Karpas-422 (cell line): ENCODE data around the gene OR10H4. TPM values are rescaled to one million over a fixed set of nuclear protein-coding genes. Genes with fewer than 3 reads are reported as not detected.
"Not testable (repeated sequence)": the region's sequence is repeated elsewhere in the genome, so short reads cannot be mapped to it uniquely, and the experiment has no call there.

Experiments used
- DNase-seq: peaks from one replicate; pipeline ENCODE4 v3.0.0-alpha.2; 2015
- H2AFZ ChIP-seq: fragments of 200-600 bp; sonication (generic); 2 replicates; pipeline ENCODE4 v1.6.1; 2014; ENCODE audit warnings: antibody characterized with exemption, low read length, mixed read lengths
- H3K27ac ChIP-seq: fragments of 200-600 bp; sonication (generic); 2 replicates; pipeline ENCODE4 v1.5.1; 2014; ENCODE audit warnings: mild to moderate bottlenecking, low read length, moderate library complexity
- H3K27me3 ChIP-seq: fragments of 200-600 bp; sonication (generic); 2 replicates; pipeline ENCODE4 v1.6.1; 2014; ENCODE audit warnings: low read length, mixed read lengths
- H3K36me3 ChIP-seq: fragments of 200-600 bp; sonication (generic); 2 replicates; pipeline ENCODE4 v1.6.1; 2014; ENCODE audit warnings: low read length, mixed read lengths; ENCODE audit not compliant: insufficient read depth
- H3K4me1 ChIP-seq: fragments of 200-600 bp; sonication (generic); 2 replicates; pipeline ENCODE4 v1.6.1; 2014; ENCODE audit warnings: mild to moderate bottlenecking, low read length, mixed read lengths
- H3K4me2 ChIP-seq: fragments of 200-600 bp; sonication (generic); 2 replicates; pipeline ENCODE4 v1.6.1; 2014; ENCODE audit warnings: low read length, low read depth, mild to moderate bottlenecking; ENCODE audit not compliant: poor library complexity, severe bottlenecking
- H3K4me3 ChIP-seq: fragments of 200-600 bp; sonication (generic); 2 replicates; pipeline ENCODE4 v1.5.1; 2014; ENCODE audit warnings: mild to moderate bottlenecking, antibody characterized with exemption, low read length, mixed read lengths
- H3K79me2 ChIP-seq: fragments of 200-600 bp; sonication (generic); 2 replicates; pipeline ENCODE4 v1.6.1; 2014; ENCODE audit warnings: mild to moderate bottlenecking, low read length, mixed read lengths
- H3K9ac ChIP-seq: fragments of 200-600 bp; sonication (generic); 2 replicates; pipeline ENCODE4 v1.6.0; 2014; ENCODE audit warnings: low read length
- H3K9me2 ChIP-seq: fragments of 200-600 bp; sonication (generic), shearing (Covaris generic); replicated peaks from 2 replicates; pipeline ENCODE4 v1.6.0; 2014; ENCODE audit warnings: mild to moderate bottlenecking, low read length, moderate library complexity; ENCODE audit not compliant: insufficient read depth
- H3K9me3 ChIP-seq: fragments of 300-700, 200-600 bp; sonication (generic); 2 replicates; pipeline ENCODE4 v1.6.1; 2014; ENCODE audit warnings: low read length, mixed read lengths
- H4K20me1 ChIP-seq: fragments of 200-600 bp; sonication (generic); 2 replicates; pipeline ENCODE4 v1.6.1; 2014; ENCODE audit warnings: mild to moderate bottlenecking, antibody characterized with exemption, low read length, low read depth; ENCODE audit not compliant: insufficient read depth
- total RNA-seq: library from RNA; depleted of rRNA; stranded (reverse); fragments of >200 nt; shearing (Covaris generic); gene quantifications from 2 replicates; pipeline ENCODE4 v1.2.3, GENCODE V29; 2014; ENCODE audit warnings: low replicate concordance

The OR10H4 gene
- total RNA-seq, 1 experiment from 2014 or later: not detected

- H3K9ac ChIP-seq, DNase-seq, H3K4me2 ChIP-seq, H3K27me3 ChIP-seq, H3K9me3 ChIP-seq, H2AFZ ChIP-seq, H3K4me1 ChIP-seq, H3K79me2 ChIP-seq, H3K9me2 ChIP-seq, H3K4me3 ChIP-seq, H4K20me1 ChIP-seq, H3K36me3 ChIP-seq, H3K27ac ChIP-seq: not testable (repeated sequence)
These were observed 37.0 kb downstream of the OR10H4 start for GRCh38 chr19:15985831-15986230.

- no peaks in the 10 kb centered on the region for H3K36me3 ChIP-seq
- no peak overlapping the region for H3K4me2 ChIP-seq
- no peaks in the 10 kb centered on the region for H3K79me2 ChIP-seq
- no peak overlapping the region for H3K4me3 ChIP-seq
- H3K9me3 ChIP-seq: no peaks in the 10 kb centered on the region; the same call in 1 of the 2 replicates
- no peak for DNase-seq
- no peaks in the 10 kb centered on the region for H3K9me2 ChIP-seq
- H2AFZ ChIP-seq: no peak overlapping the region
- no peaks in the 10 kb centered on the region for H3K27me3 ChIP-seq
- H3K9ac ChIP-seq: no peak overlapping the region
- H4K20me1 ChIP-seq: no peaks in the 10 kb centered on the region
- no peaks in the 10 kb centered on the region for H3K4me1 ChIP-seq
- no peak overlapping the region for H3K27ac ChIP-seq
These were observed 37.9 kb downstream of the OR10H4 start for GRCh38 chr19:15986701-15987100.

- no peak overlapping the region for H3K4me3 ChIP-seq
- no peaks in the 10 kb centered on the region for H3K9me3 ChIP-seq
- no peak overlapping the region for H3K9ac ChIP-seq
- H2AFZ ChIP-seq: no peak overlapping the region
- no peak overlapping the region for H3K4me2 ChIP-seq
- no peak overlapping the region for H3K27ac ChIP-seq
- H3K79me2 ChIP-seq: no peaks in the 10 kb centered on the region
- H3K4me1 ChIP-seq: no peaks in the 10 kb centered on the region
- no peaks in the 10 kb centered on the region for H4K20me1 ChIP-seq
- H3K9me2 ChIP-seq: no peaks in the 10 kb centered on the region
- no peaks in the 10 kb centered on the region for H3K27me3 ChIP-seq
- no peaks in the 10 kb centered on the region for H3K36me3 ChIP-seq
- no peak for DNase-seq
These were observed 41.1 kb downstream of the OR10H4 start for GRCh38 chr19:15989889-15990288.

GRCh38 chr19:15991602-15992001 lies 42.8 kb downstream of the OR10H4 start:
- Histone ChIP-seq H4K20me1 (no peaks in the 10 kb centered on the region), H2AFZ (no peak overlapping the region), H3K36me3 (no peaks in the 10 kb centered on the region), H3K9me2 (no peaks in the 10 kb centered on the region), H3K79me2 (no peaks in the 10 kb centered on the region), H3K4me2 (no peak overlapping the region), H3K27ac (no peak overlapping the region), H3K27me3 (no peaks in the 10 kb centered on the region), H3K4me3 (no peak overlapping the region), H3K9ac (no peak overlapping the region), H3K9me3 (no peaks in the 10 kb centered on the region), H3K4me1 (no peaks in the 10 kb centered on the region)
- no peak for DNase-seq

GRCh38 chr19:15992014-15992413 lies 43.2 kb downstream of the OR10H4 start:
- H3K9ac ChIP-seq: no peak overlapping the region
- no peak overlapping the region for H3K27ac ChIP-seq
- no peaks in the 10 kb centered on the region for H3K4me1 ChIP-seq
- no peaks in the 10 kb centered on the region for H3K27me3 ChIP-seq
- no peak overlapping the region for H3K4me2 ChIP-seq
- no peaks in the 10 kb centered on the region for H3K9me2 ChIP-seq
- H3K9me3 ChIP-seq: no peaks in the 10 kb centered on the region
- no peaks in the 10 kb centered on the region for H3K36me3 ChIP-seq
- H3K4me3 ChIP-seq: no peak overlapping the region
- no peaks in the 10 kb centered on the region for H4K20me1 ChIP-seq
- no peaks in the 10 kb centered on the region for H3K79me2 ChIP-seq
- H2AFZ ChIP-seq: no peak overlapping the region
- DNase-seq: no peak

- H3K36me3 ChIP-seq: no peaks in the 10 kb centered on the region
- no peaks in the 10 kb centered on the region for H3K27me3 ChIP-seq
- no peak for DNase-seq
These were observed 46.7 kb downstream of the OR10H4 start for GRCh38 chr19:15995536-15995935.

GRCh38 chr19:15998166-15998565 lies 49.4 kb downstream of the OR10H4 start:
- no peak for DNase-seq
- H3K4me3 ChIP-seq: no peak overlapping the region
- H2AFZ ChIP-seq: no peak overlapping the region

More at GRCh38 chr19:15995536-15995935, 46.7 kb downstream of the OR10H4 start:
- no peaks in the 10 kb centered on the region for H3K4me1 ChIP-seq
- no peak overlapping the region for H3K4me2 ChIP-seq
- no peaks in the 10 kb centered on the region for H4K20me1 ChIP-seq
- H3K9ac ChIP-seq: no peak overlapping the region
- H3K4me3 ChIP-seq: no peak overlapping the region
- H3K27ac ChIP-seq: no peak overlapping the region
- H2AFZ ChIP-seq: no peak overlapping the region
- no peaks in the 10 kb centered on the region for H3K9me3 ChIP-seq
- no peaks in the 10 kb centered on the region for H3K79me2 ChIP-seq
- H3K9me2 ChIP-seq: no peaks in the 10 kb centered on the region

More at GRCh38 chr19:15998166-15998565, 49.4 kb downstream of the OR10H4 start:
- H3K36me3 ChIP-seq: no peaks in the 10 kb centered on the region
- no peaks in the 10 kb centered on the region for H3K79me2 ChIP-seq
- H3K4me2 ChIP-seq: no peak overlapping the region
- no peaks in the 10 kb centered on the region for H3K9me3 ChIP-seq
- H3K9me2 ChIP-seq: no peaks in the 10 kb centered on the region
- H3K27me3 ChIP-seq: no peaks in the 10 kb centered on the region
- H3K4me1 ChIP-seq: peaks cover 9% of the 10 kb centered on the region
- no peaks in the 10 kb centered on the region for H4K20me1 ChIP-seq
- no peak overlapping the region for H3K9ac ChIP-seq
- no peak overlapping the region for H3K27ac ChIP-seq
